ENCODE results near the gene VAPA.
A peak's percentile ranks its signal among the peaks of the same experiment; 100 is the strongest.

The VAPA gene

GRCh38 chr18:9950289-9951016 lies 36.6 kb downstream of the VAPA start:
- no peak for TF ChIP-seq POLR2A (IDR thresholded peaks at IDR 0.05; ENCODE audit: low read depth, low read length)
- FAIRE-seq, result peak; percentile 68
- no peak for DNase-seq (ENCODE audit: insufficient read length, low spot score)

DNA sequence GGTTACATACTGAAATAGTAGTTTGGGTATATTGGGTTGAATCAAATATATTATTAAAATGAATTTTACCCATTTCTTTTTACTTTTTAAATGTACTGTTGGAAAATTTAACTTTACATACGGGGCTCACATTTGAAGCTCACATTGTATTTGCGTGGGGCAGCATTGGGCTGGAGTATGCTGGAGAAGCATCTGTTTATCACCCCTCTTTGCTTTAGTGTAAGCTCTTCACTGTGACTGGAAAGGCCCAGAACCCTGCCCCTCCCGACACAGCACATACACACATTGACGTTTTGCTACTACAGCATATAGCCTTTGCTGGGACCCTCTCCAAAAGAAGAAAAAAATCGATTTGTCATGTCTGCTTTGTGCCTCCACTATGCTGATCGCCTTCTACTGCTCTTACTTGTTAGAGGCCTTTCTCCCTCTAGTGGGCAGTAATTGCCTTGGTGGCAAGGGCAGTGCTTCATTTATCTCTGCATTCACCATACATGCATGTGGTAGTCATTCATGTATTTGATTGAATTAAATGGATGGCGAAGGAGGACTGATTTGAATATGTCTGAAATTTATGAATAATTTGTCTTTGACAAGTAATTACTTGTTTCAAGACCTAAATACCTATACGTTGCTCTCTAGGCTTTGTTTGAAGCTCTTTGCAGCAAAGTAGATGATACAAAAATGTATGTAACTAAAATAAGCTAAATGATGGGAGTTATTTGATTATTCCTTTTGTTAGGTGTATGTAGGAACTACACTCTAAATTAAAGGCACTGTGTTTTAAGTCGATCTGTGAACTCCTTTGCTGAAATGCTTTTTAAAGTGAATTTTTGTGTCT lies 37.4 kb downstream of the VAPA start:
- peak; percentile 93 for FAIRE-seq
- DNase-seq (ENCODE audit: insufficient read length, low spot score), result no peak
- no peak for TF ChIP-seq POLR2A (IDR thresholded peaks at IDR 0.05; ENCODE audit: low read depth, low read length)

DNA sequence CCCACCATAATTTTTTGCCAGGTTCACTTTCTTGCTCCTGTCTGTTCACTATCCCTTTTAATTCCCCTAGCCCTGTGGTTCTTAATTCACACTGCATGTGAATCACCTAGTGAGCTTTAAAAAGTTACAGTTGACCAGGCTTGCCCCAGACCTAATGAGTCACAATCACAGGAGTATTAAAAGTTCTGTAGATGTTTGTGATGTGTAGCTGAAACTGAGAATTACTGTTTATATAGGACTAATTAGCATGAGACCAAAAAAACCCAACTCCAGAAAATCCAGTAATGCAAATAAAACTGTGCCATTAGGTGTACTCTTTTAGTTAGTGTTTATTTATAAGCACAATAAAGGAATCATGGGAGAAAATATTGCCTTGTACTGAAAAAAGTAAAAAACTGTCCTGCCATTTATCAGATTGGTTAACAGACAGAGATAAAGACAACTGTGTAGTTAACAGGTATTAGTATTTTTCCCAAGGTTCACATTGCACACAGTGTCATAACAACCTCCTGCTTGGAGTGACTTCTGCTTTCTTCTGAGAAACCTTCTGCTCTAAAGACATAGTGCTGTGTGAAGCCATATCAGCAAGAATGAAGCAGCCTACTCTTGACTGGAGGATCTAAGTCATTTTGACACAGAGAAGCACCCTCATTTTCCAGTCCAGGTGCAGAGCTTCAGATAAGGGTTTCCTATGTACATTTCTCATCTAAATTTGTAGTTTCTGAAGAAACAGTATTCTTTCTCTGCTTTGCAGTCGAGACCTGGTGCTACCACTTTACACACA lies 39.0 kb downstream of the VAPA start:
- FAIRE-seq (peak; percentile 93), DNase-seq (ENCODE audit: insufficient read length, low spot score) (peak; percentile 36)
- no peak for TF ChIP-seq POLR2A (IDR thresholded peaks at IDR 0.05; ENCODE audit: low read depth, low read length)

DNA sequence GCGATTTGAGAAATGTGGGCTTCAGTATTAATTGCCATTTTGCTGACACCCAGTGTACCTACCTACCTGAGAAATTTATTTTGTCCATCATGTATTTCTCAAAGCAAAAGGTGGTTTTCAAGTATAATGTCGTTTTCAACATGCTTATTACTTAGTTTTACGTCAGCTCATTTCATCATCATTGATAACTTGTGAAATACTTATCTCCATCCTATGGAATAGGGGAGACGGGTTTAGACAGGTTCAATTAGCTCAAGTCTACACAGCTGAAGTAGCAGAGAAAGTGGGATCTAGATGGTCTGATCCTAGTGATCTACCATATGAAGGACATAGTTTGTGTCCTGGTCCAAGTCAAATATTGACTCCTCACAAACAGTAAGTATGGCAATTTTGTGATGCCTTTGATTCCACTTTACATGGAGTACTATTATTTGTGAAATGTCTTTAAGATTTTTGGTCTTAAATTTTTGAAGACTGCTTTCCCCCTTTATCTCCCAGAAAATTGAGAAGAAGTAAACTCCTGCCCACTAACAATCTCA lies 45.1 kb downstream of the VAPA start:
- DNase-seq (ENCODE audit: insufficient read length, low spot score), result no peak
- peak; percentile 68 for FAIRE-seq
- TF ChIP-seq POLR2A (IDR thresholded peaks at IDR 0.05; ENCODE audit: low read depth, low read length), result no peak

GRCh38 chr18:9959564-9959963 lies 45.7 kb downstream of the VAPA start:
- no peak for TF ChIP-seq POLR2A (IDR thresholded peaks at IDR 0.05; ENCODE audit: low read depth, low read length)
- DNase-seq (ENCODE audit: insufficient read length, low spot score) (no peak), FAIRE-seq (no peak)

DNA sequence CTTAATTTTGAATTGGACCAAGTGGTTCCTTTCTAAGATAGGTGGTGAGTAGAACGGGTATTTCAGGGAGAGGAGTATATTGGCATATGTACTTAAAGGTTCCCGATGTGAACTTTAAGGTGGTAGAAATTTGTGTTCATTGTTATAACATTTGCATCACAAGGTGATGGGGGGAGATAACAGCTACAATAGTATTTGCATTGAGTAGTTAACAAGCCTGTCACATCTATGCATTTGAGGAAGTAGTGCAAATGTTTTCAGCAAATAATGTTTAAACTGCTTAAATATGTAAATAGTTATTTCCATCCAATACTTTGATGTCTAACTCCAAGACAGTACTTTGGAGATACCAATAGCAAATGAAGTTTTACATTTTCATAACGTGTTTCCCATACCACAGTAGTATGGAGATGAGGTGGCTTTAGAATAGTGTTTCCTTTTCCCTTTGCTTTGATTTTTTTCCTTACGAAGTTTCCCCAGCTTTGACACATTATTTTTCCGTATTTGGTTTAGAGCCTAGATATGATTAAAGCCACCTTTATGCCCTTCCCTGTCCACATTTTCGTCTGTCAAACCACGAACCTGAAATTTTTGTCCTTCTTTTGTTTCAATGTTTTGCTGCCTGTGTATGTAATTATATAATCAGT lies 46.6 kb downstream of the VAPA start:
- FAIRE-seq (no peak), DNase-seq (ENCODE audit: insufficient read length, low spot score) (no peak)

DNA sequence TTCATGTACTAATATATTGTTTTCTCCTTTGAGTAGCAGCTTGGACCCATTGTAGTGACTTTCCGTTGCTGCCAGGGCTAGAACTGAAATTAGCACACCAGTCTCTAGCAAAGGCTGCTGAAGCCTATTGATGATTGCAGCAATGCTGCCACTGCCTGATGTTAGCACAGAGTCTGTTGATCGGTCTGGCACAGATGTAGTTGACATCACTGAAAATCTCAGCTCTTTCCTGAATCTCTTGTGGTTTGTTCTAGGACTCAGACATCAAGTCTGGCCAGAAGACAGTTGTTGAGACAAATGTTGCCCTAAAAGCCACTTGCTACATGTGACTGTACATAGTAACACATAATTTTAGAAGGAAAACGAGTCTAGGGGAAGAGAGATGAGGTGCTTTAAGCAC lies 47.2 kb downstream of the VAPA start:
- no peak for TF ChIP-seq POLR2A (IDR thresholded peaks at IDR 0.05; ENCODE audit: low read depth, low read length)
- no peak for DNase-seq (ENCODE audit: insufficient read length, low spot score)
- no peak for FAIRE-seq

More for the DNA sequence above, 46.6 kb downstream of the VAPA start:
- TF ChIP-seq POLR2A (IDR thresholded peaks at IDR 0.05; ENCODE audit: low read depth, low read length), result no peak

DNA sequence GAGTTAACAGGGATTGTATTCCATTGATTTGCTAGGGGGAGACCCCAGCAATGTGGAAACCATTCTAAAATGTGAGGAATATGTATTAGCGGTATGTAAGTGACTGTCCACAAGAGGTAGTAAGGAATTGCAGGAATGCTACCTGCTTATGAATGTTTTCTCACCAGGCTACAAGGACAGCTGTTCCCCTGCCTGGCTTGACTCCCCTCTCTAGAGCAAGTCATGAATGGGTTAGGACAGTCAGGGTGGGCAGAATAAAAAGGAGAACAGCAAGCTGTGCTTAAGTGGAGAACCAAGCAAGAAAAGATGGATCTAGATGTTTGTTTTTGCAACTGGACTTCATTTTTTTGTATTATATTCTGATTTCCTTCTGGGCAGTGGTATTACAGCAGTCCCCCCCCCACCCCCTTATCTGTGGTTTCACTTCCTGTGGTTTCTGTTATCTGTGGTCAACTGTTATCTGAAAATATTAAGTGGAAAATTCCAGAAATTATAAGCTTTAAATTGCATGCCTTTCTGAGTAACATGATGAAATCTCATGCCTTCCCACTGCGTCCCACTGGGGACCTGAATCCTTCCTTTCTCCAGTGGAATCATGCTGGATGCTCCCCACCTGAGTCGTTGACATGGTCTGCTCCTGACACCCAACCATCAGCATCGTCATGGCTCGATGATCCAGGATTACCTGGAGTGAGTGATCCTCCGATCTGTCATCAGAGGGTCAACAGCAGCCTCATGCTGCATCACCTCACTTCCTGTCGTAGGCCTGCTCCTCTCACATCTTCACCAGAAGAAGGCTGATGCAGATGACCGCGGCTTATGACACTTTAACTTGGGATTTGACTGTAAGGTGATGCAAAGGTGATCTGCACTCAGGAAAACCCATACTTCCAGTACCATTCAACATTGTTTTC lies 52.2 kb downstream of the VAPA start:
- FAIRE-seq (no peak), DNase-seq (ENCODE audit: insufficient read length, low spot score) (no peak)
- TF ChIP-seq POLR2A (IDR thresholded peaks at IDR 0.05; ENCODE audit: low read depth, low read length), result no peak

DNA sequence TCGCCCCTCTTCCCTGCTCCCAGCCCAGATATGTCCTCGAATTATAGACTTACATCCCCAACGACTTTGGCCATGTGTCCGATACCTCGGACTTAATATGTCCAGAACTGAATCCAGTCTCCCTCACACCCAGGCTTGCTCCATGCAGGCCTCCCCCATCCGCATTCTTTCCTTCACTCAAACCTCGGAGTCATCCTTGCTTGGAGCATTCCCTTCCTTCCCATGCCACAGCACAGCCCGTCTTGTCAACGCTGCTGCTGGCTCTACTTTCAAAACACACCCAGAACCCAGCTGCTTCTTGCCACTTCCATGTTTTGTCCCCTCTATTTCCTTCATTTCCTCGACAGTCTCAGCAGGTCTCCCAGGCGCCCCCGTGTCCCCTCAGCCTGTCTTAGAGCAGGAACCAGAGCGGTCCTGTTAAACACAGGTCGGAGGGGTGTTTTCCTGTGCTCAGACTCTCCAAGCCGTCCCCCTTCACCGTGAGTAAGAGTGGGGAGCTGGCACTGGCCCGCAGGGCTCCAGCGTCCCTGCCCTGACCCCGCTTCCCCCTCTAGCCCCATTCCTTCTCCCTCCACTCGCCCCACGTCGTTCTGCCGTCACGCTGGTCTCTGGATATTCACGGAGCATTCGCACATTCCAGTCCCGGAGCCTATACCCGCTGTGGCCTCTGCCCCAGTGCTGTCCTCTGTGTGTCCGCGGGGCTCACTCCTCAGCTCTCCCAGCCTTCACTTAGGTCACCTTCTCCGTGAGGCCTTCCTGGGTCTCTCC lies 54.4 kb downstream of the VAPA start:
- DNase-seq (ENCODE audit: insufficient read length, low spot score), result no peak
- no peak for FAIRE-seq
- TF ChIP-seq POLR2A (IDR thresholded peaks at IDR 0.05; ENCODE audit: low read depth, low read length), result no peak

GRCh38 chr18:9969247-9969646 lies 55.4 kb downstream of the VAPA start:
- FAIRE-seq, result no peak
- TF ChIP-seq POLR2A (IDR thresholded peaks at IDR 0.05; ENCODE audit: low read depth, low read length), result no peak
- no peak for DNase-seq (ENCODE audit: insufficient read length, low spot score)

DNA sequence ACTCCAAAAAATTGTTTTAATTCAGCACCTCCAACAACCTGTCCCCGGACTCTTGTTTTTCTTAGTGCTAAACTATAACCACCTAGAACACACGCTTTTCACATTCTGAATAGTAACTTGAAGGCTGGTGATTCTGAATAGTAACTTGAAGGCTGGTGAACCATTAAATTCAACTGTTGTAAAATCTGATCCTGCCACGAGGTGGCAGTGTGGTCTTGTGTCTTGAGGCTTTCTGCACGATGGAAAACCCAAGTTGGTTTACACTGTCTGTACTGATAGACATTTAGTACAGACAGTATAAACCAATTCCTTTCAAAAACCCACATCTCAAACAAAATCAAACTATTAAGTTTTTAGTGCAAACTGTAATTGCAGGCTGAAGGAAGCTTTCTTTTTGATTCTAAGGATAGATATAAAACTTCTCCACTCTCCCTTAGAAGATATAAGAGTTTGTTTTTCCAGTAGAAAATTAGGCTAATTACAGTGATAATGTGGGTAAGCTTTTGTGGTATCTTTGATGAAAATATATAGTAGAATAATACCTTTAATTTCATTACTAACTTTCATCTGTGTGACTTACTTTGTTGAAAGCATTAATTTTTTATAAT lies 57.6 kb downstream of the VAPA start:
- no peak for TF ChIP-seq POLR2A (IDR thresholded peaks at IDR 0.05; ENCODE audit: low read depth, low read length)
- peak; percentile 44 for DNase-seq (ENCODE audit: insufficient read length, low spot score)
- peak; percentile 98 for FAIRE-seq
